ENCODE measurements around the gene DDX11.
"Not testable (repeated sequence)": the region's sequence is repeated elsewhere in the genome, so short reads cannot be mapped to it uniquely, and the experiment has no call there.

DDX11 gene

GRCh38 chr12:31098771-31099170, 25.1 kb downstream of the DDX11 start:
- DNase-seq (ENCODE audit: low read depth, low spot score), result not testable (repeated sequence)

GRCh38 chr12:31099434-31099833, 25.8 kb downstream of the DDX11 start:
- DNase-seq (ENCODE audit: low read depth, low spot score), result not testable (repeated sequence)

- DNase-seq (ENCODE audit: low read depth, low spot score), result not testable (repeated sequence)
These were observed 27.0 kb downstream of the DDX11 start for GRCh38 chr12:31100503-31101208.

DNA sequence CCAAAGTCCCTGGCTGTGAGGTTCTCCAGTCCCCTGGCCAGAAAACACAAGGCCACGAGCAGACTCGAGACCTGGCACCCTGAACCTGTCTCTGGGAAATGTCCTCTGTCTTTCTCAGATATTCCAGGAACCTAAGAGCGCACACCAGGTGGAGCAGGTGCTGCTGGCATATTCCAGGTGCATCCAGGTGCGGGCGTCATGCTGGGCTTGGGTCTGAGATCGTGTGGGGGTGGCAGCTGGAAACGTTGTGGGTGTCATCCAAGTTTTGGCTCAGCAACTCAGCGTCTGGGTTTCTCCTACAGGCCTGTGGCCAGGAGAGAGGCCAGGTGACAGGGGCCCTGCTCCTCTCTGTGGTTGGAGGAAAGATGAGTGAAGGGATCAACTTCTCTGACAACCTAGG, 28.5 kb downstream of the DDX11 start:
- not testable (repeated sequence) for DNase-seq (ENCODE audit: low read depth, low spot score)

- DNase-seq (ENCODE audit: low read depth, low spot score), result not testable (repeated sequence)
These were observed 28.9 kb downstream of the DDX11 start for GRCh38 chr12:31102596-31102995.

DNA sequence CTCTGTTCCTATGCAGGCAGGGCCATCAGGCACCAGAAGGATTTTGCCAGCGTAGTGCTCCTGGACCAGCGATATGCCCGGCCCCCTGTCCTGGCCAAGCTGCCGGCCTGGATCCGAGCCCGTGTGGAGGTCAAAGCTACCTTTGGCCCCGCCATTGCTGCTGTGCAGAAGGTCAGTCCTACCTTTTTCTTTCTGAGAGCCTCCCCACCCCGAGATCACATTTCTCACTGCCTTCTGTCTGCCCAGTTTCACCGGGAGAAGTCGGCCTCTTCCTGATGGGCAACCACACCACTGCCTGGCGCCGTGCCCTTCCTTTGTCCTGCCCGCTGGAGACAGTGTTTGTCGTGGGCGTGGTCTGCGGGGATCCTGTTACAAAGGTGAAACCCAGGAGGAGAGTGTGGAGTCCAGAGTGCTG, 29.9 kb downstream of the DDX11 start:
- DNase-seq (ENCODE audit: low read depth, low spot score), result not testable (repeated sequence)

DNA sequence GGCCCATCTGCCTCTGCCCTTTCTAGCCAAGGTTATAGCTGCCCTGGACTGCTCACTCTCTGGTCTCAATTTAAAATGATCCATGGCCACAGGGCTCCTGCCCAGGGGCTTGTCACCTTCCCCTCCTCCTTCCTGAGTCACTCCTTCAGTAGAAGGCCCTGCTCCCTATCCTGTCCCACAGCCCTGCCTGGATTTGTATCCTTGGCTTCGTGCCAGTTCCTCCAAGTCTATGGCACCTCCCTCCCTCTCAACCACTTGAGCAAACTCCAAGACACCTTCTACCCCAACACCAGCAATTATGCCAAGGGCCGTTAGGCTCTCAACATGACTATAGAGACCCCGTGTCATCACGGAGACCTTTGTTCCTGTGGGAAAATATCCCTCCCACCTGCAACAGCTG, 30.6 kb downstream of the DDX11 start:
- not testable (repeated sequence) for DNase-seq (ENCODE audit: low read depth, low spot score)

- DNase-seq (ENCODE audit: low read depth, low spot score), result not testable (repeated sequence)
These were observed 31.1 kb downstream of the DDX11 start for GRCh38 chr12:31104773-31105172.

- DNase-seq (ENCODE audit: low read depth, low spot score), result no peak
These were observed 32.0 kb downstream of the DDX11 start for GRCh38 chr12:31105668-31106067.

DNA sequence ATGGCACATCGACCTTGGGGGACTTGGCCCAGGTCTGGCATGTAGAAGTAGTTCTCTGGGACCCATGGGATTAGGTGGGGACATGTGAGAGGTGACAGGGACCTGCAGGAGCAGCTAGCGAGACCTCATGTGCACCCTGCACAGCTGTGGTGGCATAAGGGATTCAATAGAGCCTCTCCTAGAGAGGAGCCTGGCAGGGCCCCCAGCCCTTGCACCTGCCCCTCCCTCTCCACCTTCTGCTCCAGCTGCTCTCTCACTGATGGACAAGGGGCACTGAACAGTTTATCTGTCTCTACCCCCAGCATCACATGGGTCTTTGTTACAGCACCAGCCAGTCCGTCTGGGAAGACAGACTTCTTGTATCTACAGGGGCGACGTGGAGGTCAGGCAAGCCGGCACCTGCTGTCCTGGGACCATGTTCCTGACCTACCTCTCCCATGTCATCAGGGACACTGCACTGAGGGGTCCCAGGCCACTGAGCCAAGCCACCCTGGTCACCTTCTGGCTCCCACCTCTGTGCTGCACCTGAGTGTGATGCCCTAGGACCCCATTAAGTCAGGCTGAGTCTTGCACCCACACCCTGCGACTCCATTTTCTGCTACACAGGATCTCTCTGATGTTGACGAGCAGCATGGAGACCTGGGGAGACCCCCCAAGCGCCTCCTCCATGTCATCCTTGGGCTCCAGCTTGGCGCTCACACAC, 32.6 kb downstream of the DDX11 start:
- DNase-seq (ENCODE audit: low read depth, low spot score), result no peak

- DNase-seq (ENCODE audit: low read depth, low spot score), result not testable (repeated sequence)
These were observed 36.1 kb downstream of the DDX11 start for GRCh38 chr12:31109773-31110172.

- DNase-seq (ENCODE audit: low read depth, low spot score), result not testable (repeated sequence)
These were observed 36.6 kb downstream of the DDX11 start for GRCh38 chr12:31110263-31110662.

- DNase-seq (ENCODE audit: low read depth, low spot score), result not testable (repeated sequence)
These were observed 41.5 kb downstream of the DDX11 start for GRCh38 chr12:31115092-31115601.

GRCh38 chr12:31116846-31117202, 43.2 kb downstream of the DDX11 start:
- not testable (repeated sequence) for DNase-seq (ENCODE audit: low read depth, low spot score)

DNA sequence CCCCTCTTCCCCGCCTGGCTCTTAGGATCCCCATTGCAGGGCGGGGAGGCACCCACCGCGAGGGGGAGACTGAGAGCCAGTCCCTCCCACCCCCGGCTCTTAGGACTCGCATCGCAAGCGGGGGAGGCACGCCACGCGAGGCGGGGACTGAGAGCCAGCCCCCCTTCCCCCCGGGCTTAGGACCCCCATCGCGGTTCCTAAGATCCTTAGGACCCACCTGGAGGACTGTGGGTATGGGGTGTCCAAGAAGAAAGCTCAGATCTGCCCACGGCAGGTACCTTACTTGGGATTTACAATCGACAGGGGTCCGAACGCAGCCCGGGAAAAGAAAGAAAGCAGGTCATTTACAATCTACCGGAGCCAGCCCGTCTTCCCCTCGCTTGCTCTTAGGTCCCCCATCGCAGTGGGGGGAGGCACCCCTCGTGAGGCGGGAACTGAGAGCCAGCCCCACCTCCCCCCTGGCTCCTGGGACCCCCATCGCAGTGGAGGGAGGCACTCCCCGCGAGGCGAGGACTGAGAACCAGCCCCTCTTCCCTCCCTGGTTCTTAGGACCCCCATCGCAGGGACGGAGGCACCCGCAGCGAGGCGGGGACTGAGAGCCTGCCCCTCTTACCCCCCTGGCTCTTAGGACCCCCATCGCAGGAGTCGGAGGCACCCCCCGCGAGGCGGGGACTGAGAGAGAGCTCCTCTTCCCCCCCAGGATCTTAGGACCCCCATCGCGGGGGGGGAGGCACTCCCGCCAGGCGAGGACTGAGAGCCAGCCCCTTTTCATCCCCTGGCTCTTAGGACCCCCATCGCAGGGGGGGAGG, 43.7 kb downstream of the DDX11 start:
- DNase-seq (ENCODE audit: low read depth, low spot score), result no peak

- DNase-seq (ENCODE audit: low read depth, low spot score), result peak; percentile 47
These were observed 44.9 kb downstream of the DDX11 start for GRCh38 chr12:31118347-31119191.

DNA sequence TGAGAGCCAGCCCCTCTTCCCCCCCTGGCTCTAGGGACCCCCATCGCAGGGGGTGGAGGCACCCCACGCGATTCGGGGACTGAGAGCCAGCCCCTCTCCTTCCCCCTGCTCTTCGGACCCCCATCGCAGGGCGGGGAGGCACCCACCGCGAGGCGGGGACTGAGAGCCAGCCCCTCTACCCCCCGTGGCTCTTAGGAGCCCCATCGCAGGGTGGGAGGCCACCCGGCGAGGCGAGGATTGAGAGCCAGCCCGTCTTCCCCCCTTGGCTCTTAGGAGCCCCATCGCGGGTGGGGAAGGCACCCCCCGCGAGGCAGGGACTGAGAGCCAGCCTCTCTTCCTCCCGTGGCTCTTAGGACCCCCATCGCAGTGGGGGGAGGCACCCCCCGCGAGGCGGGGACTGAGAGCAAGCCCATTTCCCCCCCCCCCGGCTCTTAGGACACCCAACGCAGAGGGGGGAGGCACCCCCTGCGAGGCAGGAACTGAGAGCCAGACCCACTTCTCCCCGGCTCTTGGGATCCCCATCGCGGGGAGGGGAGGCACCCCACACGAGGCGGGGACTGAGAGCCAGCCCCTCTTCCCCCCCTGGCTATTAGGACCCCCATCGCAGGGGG, 45.6 kb downstream of the DDX11 start:
- DNase-seq (ENCODE audit: low read depth, low spot score), result no peak

GRCh38 chr12:31119803-31120211, 46.1 kb downstream of the DDX11 start:
- no peak for DNase-seq (ENCODE audit: low read depth, low spot score)

GRCh38 chr12:31120392-31121008, 46.8 kb downstream of the DDX11 start:
- no peak for DNase-seq (ENCODE audit: low read depth, low spot score)

GRCh38 chr12:31121022-31121728, 47.5 kb downstream of the DDX11 start:
- not testable (repeated sequence) for DNase-seq (ENCODE audit: low read depth, low spot score)
